CD4-positive, alpha-beta T cell treated with Interleukin-17A for 1 hour (primary cell): ENCODE data around the gene CACNG4.
"Not testable (repeated sequence)": the region's sequence is repeated elsewhere in the genome, so short reads cannot be mapped to it uniquely, and the experiment has no call there.

Experiments
- DNase-seq: peaks from one replicate; pipeline ENCODE4 v3.0.0-alpha.2; 2020

CACNG4 gene

DNA sequence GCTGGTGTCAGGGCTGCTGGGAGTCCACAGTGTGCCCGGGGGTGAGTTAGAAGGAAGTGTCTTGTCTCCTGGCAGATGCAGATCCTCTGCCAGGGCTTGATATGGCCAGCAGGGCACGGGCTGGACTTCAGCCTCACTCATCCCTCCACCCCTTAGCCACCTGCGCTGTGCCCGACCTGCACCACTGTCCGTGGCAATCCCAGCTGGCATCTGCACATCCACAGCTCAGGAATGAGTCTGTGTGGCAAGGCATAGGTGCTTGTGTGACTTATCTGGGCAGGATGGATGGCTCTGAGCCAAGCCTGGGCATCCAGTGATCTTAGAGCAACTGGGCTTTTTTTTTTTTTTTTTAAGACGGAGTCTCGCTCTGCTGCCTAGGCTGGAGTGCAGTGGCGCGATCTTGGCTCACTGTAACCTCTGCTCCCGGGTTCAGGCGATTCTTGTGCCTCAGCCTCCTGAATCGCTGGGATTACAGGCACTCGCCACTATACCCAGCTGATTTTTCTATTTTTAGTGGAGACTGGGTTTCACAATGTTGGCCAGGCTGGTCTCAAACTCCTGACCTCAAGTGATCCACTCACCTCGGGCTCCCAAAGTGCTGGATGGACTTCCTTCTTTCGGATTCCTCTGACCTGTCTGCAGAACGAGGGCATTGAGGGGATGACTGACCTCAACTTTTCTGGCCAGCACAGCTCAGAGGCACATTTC, 57.4 kb downstream of the CACNG4 start:
- DNase-seq, result no peak

DNA sequence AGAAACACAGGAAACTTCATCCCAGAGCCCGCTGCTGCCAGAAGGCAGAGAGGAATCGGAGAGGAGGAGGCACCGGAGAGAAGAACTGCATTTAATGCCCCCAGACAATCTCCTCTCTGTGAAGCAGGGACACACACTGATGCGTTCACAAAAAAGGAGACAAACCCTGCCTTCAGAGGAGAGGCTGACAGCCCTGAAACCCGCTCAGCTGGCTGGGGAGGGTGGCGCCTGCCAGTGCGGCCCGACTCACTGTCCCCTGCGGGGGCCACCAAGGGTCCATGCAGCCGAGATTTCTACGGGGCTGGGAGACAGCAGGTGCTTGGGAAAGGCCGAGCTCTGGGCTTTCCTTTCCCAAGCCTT, 57.9 kb downstream of the CACNG4 start:
- no peak for DNase-seq

DNA sequence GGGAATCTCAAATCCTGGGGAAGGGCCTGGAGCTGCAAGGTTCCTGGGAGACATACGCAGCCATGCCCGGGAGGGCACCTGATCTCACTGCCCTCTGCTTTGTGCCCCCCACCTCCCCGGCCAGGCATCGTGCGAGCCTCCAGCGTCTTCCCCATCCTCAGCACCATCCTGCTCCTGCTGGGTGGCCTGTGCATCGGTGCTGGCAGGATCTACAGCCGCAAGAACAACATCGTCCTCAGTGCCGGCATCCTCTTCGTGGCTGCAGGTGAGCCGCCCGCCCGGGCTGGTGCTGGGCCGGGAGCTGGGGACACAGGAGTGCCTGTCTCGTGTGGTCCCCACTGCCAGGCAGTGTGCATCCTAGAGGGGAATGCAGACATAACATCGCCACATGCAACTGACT, 60.2 kb downstream of the CACNG4 start:
- no peak for DNase-seq

DNA sequence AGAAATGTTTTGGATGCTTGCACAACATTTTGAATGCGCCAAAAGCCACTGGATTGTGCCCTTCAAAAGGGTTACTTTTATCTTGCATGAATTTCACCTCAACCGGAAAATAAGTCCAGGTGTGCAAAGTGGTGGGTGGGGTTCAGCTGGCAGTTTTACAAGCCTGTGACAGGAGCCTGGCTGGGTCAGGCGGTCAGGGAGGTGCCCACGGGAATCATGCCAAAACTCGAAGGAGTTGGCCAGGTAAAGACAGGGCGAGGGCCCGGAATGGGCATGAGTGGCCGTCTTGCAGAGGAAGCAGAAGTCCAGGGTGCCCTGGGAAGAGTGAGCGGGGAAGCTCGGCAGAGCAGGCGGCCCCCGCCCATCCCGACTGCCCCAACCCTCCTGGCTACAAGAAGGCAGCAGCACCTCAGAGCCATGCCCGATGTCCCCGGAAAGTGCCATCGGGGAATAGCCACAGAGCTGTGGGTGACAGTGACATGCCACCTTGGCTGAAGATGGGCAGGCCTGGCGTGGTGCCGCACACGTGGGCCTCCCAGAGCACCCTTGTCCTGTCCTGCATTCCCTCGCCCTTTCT, 60.8 kb downstream of the CACNG4 start:
- no peak for DNase-seq

DNA sequence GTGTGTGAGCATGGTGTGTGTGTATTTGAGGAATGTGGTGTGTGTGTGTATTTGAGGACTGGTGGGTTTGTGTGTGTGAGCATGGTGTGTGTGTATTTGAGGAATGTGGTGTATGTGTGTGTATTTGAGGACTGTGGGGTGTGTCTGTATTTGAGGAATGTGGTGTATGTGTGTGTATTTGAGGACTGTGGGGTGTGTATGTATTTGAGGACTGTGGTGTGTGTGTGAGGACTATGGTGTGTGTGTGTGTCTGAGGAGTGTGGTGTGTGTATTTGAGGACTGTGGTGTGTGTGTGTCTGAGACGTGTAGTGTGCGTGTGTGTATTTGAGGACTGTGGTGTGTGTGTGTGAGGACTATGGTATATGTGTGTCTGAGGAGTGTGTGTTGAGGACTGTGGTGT, 61.8 kb downstream of the CACNG4 start:
- no peak for DNase-seq

DNA sequence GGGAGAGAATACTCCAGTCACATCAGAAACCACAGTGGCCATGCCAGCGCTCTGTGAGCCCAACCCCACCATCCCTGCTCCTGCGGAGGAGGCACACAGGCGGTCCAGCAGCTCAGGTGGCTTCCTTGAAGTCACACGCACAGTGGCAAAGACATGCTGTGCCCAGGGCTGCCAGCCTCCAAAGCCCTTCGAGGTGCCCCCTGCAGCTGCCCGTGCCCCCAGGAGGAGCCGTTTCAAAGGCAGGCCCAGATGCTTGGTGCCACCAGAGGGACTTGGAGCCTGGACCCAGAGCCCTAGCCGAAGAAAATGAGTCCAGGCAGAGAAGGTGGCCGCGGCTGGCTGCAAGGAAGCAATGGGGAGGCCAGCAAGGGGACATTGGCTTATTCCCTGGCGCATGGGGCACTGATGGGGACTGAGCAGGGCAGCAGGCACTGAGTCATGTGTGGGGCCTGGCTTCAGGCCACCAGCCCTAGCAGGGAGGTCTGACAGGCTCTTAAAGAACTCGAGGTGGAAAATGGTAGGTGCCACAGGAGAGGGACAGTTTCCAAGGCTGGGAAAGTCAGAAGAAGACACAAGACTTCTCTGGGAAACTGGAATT, 62.6 kb downstream of the CACNG4 start:
- DNase-seq, result no peak

DNA sequence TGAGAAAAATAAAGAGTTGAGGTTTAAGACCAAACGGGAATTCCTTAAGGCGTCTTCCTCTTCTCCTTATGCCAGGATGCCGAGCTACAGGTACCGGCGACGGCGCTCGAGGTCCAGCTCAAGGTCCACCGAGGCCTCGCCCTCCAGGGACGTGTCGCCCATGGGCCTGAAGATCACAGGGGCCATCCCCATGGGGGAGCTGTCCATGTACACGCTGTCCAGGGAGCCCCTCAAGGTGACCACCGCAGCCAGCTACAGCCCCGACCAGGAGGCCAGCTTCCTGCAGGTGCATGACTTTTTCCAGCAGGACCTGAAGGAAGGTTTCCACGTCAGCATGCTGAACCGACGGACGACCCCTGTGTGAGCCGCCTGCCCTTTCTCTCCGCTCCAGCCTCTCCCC, 66.1 kb downstream of the CACNG4 start:
- DNase-seq, result no peak

DNA sequence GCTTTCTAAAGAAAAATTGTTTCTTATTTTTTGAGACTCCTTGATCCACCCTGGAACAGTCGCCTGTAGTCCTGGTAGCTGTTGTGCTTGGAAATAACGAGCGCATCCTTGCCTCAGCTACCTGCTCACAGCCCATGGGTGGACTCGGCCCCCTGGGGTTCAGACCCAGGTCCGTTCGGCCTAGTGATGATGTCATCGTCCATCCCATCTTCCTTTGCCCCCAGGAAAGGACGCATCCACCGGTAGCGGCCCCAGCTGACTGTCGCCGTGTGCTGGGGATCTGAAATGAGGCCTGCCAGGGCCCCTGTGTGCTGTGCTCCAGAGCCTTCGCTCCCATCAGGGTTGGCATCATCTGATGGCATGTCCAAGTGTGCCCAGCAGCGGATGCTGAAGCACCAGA, 67.9 kb downstream of the CACNG4 start:
- no peak for DNase-seq

DNA sequence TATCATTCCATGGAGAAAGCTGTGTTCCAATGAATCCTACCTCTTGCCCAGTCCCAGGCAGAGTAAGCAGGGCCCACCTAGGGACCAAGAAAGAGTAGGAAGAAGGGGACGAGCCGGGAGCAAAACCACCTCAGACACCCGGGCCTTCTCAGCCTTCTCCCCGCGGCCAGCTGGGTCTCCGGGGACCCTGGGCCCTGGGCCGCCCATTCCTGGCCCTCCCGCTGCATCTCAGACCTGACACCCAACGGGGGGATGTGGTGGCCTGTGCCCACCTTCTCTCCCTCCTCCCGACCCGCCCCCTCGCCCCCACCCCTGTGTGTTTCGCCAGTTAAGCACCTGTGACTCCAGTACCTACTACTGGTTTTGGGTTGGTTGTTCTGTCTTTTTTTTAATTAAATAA, 68.5 kb downstream of the CACNG4 start:
- DNase-seq, result no peak

DNA sequence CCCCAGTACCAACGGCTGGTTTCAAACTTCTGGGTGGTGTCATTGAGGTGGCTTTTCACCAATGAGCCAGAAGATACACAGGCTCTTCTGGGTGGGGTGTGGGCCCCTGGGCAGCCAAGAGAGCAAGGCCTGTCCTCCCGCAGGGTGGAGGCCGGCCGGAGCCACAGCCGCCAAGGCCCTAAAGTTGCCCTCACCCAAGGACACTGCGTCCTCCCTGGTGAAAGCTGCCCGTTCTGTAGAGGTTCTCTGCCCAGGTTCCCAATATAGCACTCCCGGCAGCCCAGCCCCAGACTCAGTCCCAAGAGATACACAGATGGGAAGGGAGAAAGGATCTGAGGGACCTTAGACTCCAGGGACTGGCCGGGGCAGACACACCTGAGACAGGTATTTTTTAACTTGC, 69.1 kb downstream of the CACNG4 start:
- no peak for DNase-seq

DNA sequence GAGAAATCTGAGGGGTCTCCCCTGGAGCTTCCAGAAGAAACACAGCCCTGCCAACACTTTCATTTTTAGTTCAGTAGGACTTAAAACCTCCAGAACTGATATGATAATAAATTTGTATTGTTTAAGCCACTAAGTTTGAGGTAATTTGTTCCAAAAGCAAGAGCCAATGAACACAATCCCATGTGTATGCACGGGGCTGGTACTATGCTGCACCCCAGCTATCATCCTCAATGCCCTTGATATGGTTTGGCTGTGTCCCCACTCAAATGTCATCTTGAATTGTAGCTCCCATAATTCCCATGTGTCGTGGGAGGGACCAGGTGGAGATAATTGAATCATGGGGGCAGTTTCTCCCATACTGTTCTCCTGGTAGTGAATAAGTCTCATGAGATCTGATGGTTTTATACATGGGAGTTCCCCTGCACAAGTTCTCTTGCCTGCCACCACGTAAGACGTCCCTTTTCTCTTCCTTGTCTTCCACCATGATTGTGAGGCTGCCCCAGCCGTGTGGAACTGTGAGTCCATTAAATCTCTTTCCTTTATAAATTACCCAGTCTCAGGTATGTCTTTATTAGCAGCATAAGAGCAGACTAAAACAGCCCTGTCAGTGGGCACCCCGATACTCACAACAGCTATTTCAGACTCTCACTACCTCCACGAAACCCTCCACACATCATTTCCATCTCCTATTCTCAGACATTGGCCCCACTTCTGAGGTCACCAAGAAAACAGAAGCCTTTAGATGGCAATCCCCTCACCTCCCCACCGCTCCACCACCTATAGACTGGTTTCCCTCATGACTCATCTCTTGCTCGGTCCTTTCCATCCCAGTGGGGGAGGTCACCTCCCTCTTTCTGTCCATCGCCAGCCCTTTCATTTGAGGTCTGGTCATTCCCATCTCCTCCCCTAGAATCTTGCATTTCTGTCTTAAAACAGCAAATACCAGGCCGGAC, 70.9 kb downstream of the CACNG4 start:
- no peak for DNase-seq

DNA sequence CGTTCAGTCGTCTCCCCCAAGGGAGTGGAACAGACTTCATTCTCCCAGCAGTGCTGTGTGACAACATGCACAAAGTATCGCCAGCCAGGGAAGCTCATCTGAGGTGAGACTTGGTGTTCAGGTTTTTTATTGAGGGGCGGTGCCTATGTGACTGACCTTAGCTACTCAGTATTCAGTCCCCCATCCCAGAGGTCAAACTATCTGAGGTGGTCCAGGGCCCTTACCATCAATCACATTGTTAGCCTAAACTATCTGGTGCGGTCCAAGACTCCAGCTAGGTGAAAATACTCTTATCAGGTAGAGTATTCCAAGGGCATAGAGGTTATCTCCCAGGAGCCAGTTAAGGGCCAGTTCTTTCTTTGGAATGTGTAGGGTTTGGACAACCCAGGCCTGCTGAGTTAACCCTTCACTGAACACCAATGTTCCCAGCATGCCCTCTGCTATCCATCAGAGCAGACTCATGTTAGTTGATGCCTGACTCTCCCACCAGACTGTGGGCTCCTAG, 74.4 kb downstream of the CACNG4 start:
- no peak for DNase-seq

DNA sequence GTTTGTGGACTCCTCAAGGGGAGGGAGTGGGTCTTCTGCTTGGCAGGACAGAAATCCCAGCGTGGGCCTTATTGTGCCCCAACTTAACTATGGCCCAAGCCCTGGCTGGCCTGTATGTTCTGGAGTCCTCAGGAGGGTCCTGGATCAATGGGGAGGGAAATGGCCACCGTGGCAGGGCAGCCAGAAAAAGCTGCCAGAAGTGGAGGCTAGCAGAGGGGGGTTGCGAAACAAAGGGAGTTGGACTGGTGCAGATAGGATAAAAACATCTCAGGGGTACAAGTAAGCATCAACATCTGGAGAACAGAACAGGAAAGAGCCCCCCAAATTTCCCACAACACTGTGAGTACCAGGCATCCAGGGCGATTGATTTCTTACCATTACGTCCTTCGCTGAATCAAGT, 76.1 kb downstream of the CACNG4 start:
- DNase-seq, result no peak

DNA sequence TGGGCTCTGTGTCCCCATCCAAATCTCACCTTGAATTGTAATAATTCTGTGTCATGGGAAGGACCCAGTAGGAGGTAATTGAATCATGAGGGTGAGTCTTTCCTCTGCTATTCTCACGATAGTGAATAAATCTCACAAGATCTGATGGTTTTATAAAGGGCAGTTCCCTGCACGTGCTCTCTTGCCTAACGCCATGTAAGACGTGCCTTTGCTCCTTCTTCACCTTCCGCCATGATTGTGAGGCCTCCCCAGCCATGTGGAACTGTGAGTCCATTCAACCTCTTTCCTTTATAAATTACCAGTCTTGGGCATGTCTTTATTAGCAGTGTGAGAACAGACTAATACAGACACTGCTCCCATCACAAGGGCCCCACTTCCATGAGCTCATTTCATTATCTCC, 76.6 kb downstream of the CACNG4 start:
- not testable (repeated sequence) for DNase-seq

DNA sequence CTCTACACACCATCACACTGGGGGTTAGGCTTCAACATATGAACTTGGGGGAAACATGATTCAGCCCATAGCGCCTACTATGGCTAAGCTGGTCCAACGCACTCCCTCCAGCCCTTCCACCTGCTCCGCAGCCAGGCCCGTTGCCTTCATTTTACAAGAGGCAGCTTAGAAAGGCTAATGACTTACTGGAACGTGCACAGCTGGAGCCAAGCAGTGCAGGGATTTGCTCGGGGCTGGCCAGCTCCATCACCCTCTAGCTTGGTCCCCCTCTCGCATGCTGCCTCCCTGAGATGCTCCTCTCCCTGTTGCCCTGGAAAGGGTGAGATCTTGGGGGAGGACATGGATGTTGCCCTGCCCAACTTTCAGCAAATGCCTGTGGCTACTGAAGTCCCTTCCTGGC, 77.0 kb downstream of the CACNG4 start:
- DNase-seq, result no peak

DNA sequence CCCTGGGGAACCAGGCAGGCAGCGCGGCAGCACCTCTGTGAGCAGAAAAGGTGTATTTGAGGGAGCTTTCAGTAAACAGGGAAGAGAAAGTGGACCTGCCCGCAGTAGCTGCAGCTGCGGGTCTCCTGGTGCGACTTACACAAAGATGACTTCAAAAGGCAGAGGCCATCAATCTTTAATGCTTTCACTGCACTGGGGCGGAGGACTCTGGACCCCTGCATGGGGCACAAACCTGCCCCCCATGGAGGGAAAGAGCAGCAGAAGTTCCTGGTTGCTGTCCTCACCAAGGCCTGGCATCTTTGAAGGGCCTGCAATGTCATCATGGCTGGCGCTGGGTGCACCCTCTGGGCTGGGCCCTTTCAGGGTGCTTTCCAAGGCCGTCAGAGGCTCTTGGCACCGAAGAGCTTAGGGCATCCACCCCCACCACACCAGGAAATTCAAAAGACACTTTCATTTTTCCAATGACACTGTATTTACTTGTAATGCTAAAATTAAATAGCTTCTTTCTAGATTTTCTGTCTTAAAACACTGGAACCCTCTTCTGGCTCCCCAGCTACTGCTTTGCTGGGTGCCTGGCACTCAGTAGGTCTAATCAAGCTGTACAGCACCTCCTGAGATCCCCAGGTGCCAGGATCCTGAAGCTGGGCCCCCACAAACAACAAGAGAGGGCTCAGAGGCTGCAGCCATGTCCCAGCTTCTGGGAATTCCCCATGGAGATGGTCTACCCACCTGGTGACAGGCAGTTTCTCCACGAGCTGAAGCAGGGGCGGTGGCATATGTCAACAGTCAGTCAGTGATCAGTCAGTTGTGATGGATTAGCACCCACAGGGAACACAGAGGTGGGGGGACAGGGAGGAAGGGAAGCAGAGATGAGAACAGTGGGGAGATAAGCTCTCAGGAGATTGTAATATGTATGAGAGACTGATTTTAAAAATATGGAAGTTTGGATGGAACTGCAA, 77.7 kb downstream of the CACNG4 start:
- no peak for DNase-seq

DNA sequence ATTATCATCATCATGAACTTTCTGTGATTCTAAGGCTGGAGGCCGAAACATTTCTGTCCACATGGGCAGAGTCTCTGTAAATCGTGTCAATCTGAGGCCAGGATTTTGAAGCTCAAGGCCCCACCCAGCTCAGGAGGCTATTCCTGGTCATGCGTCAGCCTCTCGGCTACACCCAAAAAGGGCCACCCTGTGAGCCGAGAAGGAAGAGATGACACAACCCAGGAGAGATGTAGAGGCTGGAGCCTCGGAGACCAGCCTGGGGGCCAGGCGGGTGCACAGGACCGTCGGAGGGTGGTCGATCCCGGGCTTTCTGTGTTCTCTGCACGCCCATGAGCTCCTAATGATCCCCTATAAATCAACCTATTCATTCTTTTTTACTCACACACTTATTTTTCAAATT, 78.8 kb downstream of the CACNG4 start:
- no peak for DNase-seq

DNA sequence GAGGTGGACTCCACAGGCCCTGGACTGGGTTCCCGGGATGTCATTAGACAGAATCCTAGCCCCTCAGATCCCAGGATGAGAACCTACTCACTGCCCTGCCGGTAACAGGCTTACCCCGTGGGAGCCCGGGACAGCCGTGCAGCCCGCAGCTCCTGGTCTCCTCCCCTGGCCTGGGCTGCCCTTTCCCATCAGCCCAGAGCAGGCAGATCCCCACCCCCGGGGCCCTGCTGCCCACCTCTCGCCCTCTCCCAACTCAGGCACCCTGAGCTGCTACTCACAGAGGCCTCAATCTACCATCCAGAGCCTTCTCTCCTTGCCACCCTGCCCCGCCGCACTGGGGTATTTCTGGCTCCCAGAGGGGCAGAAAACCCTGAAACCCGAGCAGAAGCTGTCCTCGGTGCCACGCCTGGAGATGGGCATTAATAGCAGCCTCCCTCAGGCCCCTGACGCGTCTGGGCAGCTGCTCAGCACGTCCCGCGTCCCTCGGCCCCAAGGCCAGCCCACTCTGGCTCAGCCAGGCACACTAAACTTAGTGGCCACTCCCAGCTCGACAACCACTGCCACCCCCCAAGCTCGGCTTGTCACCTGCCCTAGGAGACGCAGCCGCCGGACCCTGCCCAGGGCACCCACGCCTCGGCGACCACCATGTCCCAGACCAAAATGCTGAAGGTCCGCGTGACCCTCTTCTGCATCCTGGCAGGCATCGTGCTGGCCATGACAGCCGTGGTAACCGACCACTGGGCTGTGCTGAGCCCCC, 79.7 kb downstream of the CACNG4 start, which contains the start of gene CACNG1:
Gene CACNG1 (plus strand): TSS at position 539 of the 757 bp plus-strand sequence. CDS start 107 bp downstream, at position 646.
- DNase-seq, result no peak

DNA sequence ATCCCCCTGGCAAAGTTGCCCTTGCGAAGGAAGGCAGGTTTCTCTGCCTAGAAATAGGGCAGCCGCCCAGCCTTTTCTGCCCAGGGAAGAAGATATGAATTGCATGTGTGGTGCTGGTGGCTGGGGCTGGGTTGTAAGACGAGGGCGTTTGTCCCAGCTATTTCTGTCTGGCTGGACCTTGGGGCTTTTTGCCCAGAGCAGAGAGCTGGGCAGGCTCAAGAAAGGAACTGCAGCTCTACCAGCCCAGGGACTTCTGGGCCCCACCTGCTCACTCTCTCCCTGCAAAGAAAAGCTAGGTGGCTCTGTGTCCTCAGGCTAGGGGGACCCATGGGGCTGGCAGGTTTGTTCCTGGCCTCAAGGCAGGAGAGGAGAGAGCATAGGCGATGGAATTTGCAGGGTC, 80.4 kb downstream of the CACNG4 start:
- no peak for DNase-seq

DNA sequence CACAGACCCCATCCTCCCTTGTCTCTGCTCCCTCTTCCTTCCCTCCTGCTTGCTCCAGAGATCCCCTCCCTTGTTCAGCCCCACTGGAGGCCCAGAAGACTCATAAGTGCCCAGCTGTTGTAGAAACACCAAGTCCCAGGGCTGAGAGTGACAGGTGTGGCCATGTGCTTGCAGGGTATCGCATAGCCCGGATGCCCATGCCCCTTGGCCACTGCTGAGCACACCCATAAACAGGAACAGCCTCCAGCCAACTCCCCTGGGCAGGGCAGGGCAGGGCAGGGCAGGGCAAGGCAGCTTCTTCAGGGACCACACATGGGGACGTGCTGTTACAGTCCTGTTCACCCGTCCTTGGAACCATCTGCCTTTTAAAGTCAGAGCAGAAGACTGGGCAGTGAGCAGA, 81.9 kb downstream of the CACNG4 start:
- DNase-seq, result no peak

DNA sequence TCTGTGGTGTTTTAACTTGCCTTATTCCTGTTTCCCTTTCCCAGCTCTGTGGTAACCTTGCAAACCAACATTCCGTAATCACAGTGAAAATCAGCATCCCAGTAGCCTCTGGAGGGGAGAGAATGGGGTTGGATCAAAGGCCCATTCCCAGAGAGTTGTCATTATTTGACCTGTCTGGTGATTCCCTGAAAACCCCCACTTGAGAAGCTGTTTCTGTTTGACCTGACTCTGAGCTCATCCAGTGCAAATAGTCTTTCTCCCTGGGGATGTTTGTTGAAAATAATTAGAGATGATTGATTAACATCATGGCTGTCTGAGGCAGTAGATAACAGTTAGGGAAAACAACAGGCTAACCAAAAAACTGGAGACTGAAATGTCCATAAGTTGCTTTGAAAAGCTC, 82.9 kb downstream of the CACNG4 start:
- DNase-seq, result no peak
